Measurements from ENCODE around the gene RIF1. TPM values are rescaled to one million over a fixed set of nuclear protein-coding genes. Genes with fewer than 3 reads are reported as not detected.

RIF1 gene
- total RNA-seq, 1 donor, result 48.5 TPM

GRCh38 chr2:151506170-151506569 lies 96.5 kb downstream of the RIF1 start:
- Histone ChIP-seq H2AFZ (ENCODE audit: low read length) (no peak overlapping the region), H3K4me2 (ENCODE audit: insufficient read depth, low read length) (no peak overlapping the region), H3K4me3 (ENCODE audit: insufficient read depth, low read length) (no peak overlapping the region), H3K4me1 (ENCODE audit: insufficient read depth, low read length) (no peaks in the 10 kb centered on the region), H4K20me1 (ENCODE audit: insufficient read depth, low read length) (no peaks in the 10 kb centered on the region), H3K79me2 (ENCODE audit: insufficient read depth, low read length) (no peaks in the 10 kb centered on the region), H3K27me3 (ENCODE audit: insufficient read depth, low read length) (no peaks in the 10 kb centered on the region), H3K36me3 (ENCODE audit: insufficient read depth, low read length) (no peaks in the 10 kb centered on the region), H3K9me3 (ENCODE audit: low read depth, low read length) (no peaks in the 10 kb centered on the region), H3K27ac (ENCODE audit: low read depth, low read length) (no peak overlapping the region)
- DNase-seq (ENCODE audit: insufficient read length, low spot score, missing footprints), result no peak
- no peak for TF ChIP-seq CTCF (IDR thresholded peaks at IDR 0.05; ENCODE audit: extremely low read depth, low read depth, low read length)

- no peaks in the 10 kb centered on the region for H3K9me3 ChIP-seq (ENCODE audit: low read depth, low read length)
- H3K4me2 ChIP-seq (ENCODE audit: insufficient read depth, low read length), result no peak overlapping the region
- no peak for DNase-seq (ENCODE audit: insufficient read length, low spot score, missing footprints)
- no peaks in the 10 kb centered on the region for H3K36me3 ChIP-seq (ENCODE audit: insufficient read depth, low read length)
- TF ChIP-seq CTCF (IDR thresholded peaks at IDR 0.05; ENCODE audit: extremely low read depth, low read depth, low read length), result no peak
- no peaks in the 10 kb centered on the region for H3K79me2 ChIP-seq (ENCODE audit: insufficient read depth, low read length)
- H2AFZ ChIP-seq (ENCODE audit: low read length), result no peak overlapping the region
- no peaks in the 10 kb centered on the region for H3K4me1 ChIP-seq (ENCODE audit: insufficient read depth, low read length)
- H3K27ac ChIP-seq (ENCODE audit: low read depth, low read length), result no peak overlapping the region
- no peak overlapping the region for H3K4me3 ChIP-seq (ENCODE audit: insufficient read depth, low read length)
- no peaks in the 10 kb centered on the region for H3K27me3 ChIP-seq (ENCODE audit: insufficient read depth, low read length)
- no peaks in the 10 kb centered on the region for H4K20me1 ChIP-seq (ENCODE audit: insufficient read depth, low read length)
Observed at GRCh38 chr2:151508519-151508918, 98.8 kb downstream of the RIF1 start.

- no peak overlapping the region for H3K27ac ChIP-seq (ENCODE audit: low read depth, low read length)
- no peaks in the 10 kb centered on the region for H4K20me1 ChIP-seq (ENCODE audit: insufficient read depth, low read length)
- no peak for DNase-seq (ENCODE audit: insufficient read length, low spot score, missing footprints)
- no peak for TF ChIP-seq CTCF (IDR thresholded peaks at IDR 0.05; ENCODE audit: extremely low read depth, low read depth, low read length)
- H3K9me3 ChIP-seq (ENCODE audit: low read depth, low read length), result no peaks in the 10 kb centered on the region
- no peaks in the 10 kb centered on the region for H3K79me2 ChIP-seq (ENCODE audit: insufficient read depth, low read length)
- no peaks in the 10 kb centered on the region for H3K4me1 ChIP-seq (ENCODE audit: insufficient read depth, low read length)
- no peaks in the 10 kb centered on the region for H3K36me3 ChIP-seq (ENCODE audit: insufficient read depth, low read length)
- no peak overlapping the region for H2AFZ ChIP-seq (ENCODE audit: low read length)
- no peak overlapping the region for H3K4me2 ChIP-seq (ENCODE audit: insufficient read depth, low read length)
- no peak overlapping the region for H3K4me3 ChIP-seq (ENCODE audit: insufficient read depth, low read length)
- no peaks in the 10 kb centered on the region for H3K27me3 ChIP-seq (ENCODE audit: insufficient read depth, low read length)
Observed at GRCh38 chr2:151518802-151519201, 109.1 kb downstream of the RIF1 start.

- no peak for DNase-seq (ENCODE audit: insufficient read length, low spot score, missing footprints)
- Histone ChIP-seq H3K4me1 (ENCODE audit: insufficient read depth, low read length) (no peaks in the 10 kb centered on the region), H3K36me3 (ENCODE audit: insufficient read depth, low read length) (no peaks in the 10 kb centered on the region), H3K27ac (ENCODE audit: low read depth, low read length) (no peak overlapping the region), H3K9me3 (ENCODE audit: low read depth, low read length) (no peaks in the 10 kb centered on the region), H3K79me2 (ENCODE audit: insufficient read depth, low read length) (no peaks in the 10 kb centered on the region), H4K20me1 (ENCODE audit: insufficient read depth, low read length) (no peaks in the 10 kb centered on the region), H2AFZ (ENCODE audit: low read length) (no peak overlapping the region), H3K4me2 (ENCODE audit: insufficient read depth, low read length) (no peak overlapping the region), H3K27me3 (ENCODE audit: insufficient read depth, low read length) (no peaks in the 10 kb centered on the region), H3K4me3 (ENCODE audit: insufficient read depth, low read length) (no peak overlapping the region)
- no peak for TF ChIP-seq CTCF (IDR thresholded peaks at IDR 0.05; ENCODE audit: extremely low read depth, low read depth, low read length)
Observed at GRCh38 chr2:151520976-151521375, 111.3 kb downstream of the RIF1 start.
